Germinal center (tissue), 1 donor: ENCODE results near the gene TFDP2.
A peak's percentile ranks its signal among the peaks of the same experiment; 100 is the strongest.
"Not testable (repeated sequence)": the region's sequence is repeated elsewhere in the genome, so short reads cannot be mapped to it uniquely, and the experiment has no call there.

ENCODE experiments used
- DNase-seq: peaks from one replicate; pipeline ENCODE4 v3.0.0; 2012; ENCODE audit warnings: mixed read lengths, low spot score

TFDP2 gene

DNA sequence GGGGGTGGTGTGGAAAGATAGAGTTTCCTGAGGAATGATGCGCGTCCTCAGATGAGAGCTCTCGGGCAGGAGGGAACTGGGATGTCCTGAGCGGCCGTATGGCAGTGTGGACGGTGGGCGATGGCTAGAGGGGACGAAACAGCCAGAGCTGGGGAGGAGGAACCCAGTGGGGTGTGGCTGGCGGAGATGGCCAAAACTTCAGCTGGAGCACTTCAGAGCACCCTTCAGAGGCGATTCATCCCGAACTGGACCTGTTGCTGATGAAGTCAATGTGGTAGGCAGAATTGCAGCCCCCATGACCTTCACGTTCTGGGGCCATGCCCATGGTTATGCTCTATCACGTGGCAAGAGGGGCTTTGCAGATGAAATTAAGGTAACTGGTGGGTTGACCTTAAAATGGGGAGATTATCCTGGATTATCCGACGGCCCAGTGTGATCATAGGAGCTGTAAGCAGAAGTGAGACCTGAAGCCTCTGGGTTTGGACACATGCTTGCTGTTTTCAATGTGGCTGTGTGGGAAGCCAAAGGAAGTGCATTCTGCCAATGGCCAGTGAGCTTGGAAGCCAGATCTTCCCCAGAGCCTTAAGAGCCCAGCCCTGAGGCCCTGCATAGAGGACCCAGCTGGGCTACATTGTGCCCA is 220.6 kb downstream of the TFDP2 start:
- no peak for DNase-seq

DNA sequence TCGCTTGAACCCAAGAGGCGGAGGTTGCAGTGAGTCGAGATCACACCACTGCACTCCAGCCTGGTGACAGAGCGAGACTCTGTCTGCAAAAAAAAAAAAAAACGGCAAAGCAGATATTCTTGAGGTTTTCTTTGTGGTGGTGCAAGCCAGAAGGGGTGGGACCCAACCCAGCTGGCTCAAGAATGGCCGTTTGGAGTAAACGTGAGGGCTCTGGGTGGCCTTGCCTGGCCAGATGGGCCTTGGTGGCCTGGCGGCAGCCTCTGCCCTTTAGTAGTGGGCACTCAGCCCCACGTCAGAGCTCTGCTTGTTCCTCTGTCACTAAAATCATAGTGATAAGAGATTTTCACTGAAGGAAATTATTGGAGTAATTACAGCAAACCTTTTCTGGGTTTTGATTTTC is 222.4 kb downstream of the TFDP2 start:
- DNase-seq: no peak

DNA sequence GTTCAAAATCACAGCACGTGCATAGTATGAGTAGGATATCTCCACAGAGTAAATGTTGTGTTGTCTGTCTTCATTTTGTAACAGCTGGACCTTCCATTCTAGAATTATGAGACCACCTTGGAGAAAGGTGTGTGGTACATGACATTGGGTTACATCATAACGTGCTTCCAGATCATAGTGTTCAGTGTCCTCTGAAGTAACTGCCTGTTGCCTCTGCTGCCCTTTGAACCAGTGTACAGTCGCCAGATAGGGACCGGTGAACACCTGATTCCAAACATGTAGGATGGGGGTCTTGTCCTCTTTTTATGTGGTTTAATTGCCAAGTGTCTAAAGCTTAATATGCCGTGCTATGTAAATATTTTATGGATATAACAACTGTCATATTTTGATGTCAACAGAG is 223.7 kb downstream of the TFDP2 start:
- DNase-seq: not testable (repeated sequence)

DNA sequence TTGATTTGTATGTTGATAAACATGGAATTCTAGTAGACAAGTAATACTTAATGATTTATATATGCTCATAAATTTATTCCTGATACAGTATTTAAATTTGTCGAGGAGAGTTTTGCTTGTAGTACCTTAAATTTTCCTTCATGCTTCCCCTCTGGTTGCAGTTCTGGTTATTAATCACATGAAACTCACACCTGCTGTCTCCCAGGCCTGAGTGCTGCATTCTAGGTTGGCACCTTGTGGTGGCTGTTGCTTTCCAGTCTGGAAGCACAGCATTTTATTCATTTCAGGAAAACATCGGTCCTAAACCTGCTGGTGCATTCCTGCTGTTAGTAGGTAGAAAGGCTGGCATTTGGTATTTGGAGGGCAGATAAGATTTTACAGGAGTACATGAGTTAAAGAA is 228.0 kb downstream of the TFDP2 start:
- no peak for DNase-seq

GRCh38 chr3:141920701-141921100 is 228.6 kb downstream of the TFDP2 start:
- DNase-seq: no peak

GRCh38 chr3:141915766-141916165 is 233.6 kb downstream of the TFDP2 start:
- no peak for DNase-seq

DNA sequence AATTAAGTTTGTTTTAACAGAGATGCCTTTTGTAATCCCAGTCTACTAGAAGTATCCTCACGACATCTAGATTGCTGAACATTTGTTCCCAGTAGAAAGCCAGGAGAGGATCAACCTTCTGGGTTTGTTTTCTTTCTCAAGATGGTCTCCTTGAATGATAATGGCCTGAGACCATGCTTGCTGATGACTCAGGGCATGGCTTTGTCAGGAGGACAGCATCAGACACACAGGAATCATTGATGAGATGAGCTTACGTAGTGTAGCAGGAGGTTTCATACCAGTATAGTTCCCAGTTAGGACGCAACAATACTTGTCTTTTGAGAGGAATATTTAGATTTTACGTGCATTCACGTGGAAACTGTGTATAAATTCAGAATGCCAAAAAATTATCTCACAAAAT is 234.3 kb downstream of the TFDP2 start:
- DNase-seq: no peak

DNA sequence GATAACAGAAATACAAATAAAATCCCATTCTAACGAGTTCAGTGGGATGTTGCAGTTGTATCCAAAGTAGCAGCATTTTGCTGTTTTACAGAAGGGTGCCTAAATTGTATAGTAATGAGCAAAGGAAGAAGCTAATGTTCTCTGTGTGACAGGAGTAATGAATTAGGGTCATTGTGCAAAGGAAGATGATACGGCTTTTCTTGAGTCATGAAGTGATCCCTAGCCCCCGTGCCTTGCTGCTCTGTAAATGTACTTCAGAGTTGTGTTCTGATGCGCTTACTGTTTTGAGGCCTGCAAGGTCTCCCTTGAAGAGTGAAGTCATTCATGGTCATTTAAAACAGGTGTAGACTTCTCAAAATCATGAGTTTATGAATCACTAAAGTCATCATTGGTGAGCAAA is 235.0 kb downstream of the TFDP2 start:
- DNase-seq: no peak

DNA sequence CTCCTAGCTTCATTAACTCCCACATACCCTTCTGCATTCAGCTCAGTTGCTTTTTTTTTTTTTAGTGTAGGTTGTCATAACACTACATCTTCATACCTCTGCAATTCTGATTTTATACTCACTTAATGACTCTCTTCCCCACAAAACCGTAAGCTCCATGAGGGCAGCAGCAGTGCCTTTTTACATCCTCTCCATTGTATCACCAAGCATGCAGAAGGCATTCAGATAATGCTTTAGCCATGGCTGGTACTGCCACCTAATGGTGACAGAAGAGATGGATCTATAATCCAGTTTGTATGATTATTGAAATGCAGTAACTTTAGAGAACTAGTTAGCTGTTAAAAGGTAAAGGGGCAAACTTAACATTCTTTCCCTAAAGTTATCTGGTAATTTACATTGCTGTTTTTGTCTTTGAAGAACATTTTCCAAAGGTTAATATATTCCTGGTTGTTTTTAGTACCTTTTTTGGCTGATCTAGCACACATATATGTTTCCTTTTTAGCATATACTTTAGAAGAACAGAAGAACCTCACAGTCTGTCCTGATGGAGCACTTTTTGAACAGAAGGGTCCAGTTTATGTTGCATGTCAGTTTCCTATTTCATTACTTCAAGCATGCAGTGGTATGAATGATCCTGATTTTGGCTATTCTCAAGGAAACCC is 236.1 kb downstream of the TFDP2 start:
- peak; percentile 59 for DNase-seq

GRCh38 chr3:141909986-141910385 is 239.4 kb downstream of the TFDP2 start:
- not testable (repeated sequence) for DNase-seq

DNA sequence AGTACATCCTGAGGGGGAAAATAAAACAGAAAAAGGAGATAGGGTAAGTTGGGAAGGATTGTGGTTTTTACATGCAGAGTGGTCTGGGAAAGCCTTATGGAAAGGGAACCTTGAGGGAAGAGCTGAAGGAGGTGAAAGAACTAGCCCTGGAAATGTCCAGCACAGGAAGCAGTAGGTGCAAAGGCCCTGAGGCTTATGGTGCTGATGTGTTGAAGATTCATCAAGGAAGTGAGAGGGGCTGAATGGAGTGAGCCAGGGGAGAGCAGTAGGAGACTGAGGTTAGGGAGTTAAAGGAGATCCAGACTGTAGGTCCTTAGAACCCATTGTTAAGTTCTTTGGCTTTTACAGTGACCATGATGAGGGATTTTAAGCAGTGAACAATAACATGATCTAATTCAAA is 239.9 kb downstream of the TFDP2 start:
- no peak for DNase-seq

- no peak for DNase-seq
Measured at GRCh38 chr3:141905129-141905528, 244.2 kb downstream of the TFDP2 start.

- DNase-seq: no peak
Measured at GRCh38 chr3:141904203-141904602, 245.1 kb downstream of the TFDP2 start.

DNA sequence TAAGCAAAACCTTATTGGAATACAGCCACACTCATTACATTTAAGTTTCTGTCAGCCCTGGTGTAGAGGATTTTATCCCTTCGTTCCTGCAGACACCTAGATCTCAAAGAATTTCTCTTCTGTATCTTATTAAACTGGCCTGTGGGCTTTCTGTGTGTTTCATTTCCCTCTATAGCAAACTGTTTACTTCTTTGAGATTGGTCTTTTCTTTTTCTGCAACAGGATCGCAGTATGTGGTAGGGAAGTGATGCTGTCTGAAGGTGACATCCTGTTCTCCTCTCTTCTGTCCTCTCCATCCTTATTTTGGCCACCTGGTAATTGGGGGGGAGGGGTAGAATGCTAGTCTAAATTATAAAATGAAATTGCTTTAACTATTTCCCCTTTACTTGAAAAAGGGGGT is 247.4 kb downstream of the TFDP2 start:
- peak; percentile 23 for DNase-seq

GRCh38 chr3:141900343-141900742 is 249.0 kb downstream of the TFDP2 start:
- no peak for DNase-seq

- DNase-seq: no peak
Measured at GRCh38 chr3:141898908-141899307, 250.4 kb downstream of the TFDP2 start.

GRCh38 chr3:141895731-141896130 is 253.6 kb downstream of the TFDP2 start:
- no peak for DNase-seq

DNA sequence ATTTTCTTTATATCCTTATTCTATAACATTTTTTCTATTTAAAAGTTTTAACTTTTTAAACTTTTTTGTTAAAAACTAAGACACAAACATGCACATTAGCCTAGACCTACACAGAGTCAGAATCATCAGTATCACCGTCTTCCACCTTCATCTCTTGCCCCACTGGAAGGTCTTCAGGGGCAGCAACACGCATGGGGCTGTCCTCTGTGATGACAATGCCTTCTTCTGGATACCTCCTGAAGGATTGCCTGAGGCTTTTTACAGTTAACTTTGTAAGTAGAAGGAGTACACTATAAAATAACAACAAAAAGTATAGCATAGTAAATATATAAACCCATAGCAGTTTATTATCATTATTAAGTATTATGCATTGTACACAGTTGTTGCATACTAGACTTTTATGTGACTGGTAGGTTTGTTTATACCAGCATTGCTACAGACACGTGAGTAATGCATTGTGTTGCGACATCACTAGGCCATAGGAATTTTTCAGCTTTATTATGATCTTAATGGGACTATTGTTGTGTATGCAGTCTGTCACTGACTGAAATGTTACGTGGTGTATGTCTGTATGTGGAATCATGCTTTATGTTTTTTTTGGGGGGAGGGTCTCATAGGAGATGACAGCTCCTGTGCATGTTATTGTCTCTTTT is 254.7 kb downstream of the TFDP2 start:
- no peak for DNase-seq
